Hematopoietic multipotent progenitor cell treated with erythropoietin and hydrocortisone succinate and interleukin-3 and kit ligand, for 6 days (in vitro differentiated cells): ENCODE data around the gene POLR2L.

Source experiments
- DNase-seq: peaks from one replicate; pipeline ENCODE4 v3.0.0-alpha.2; 2015

Gene POLR2L

DNA sequence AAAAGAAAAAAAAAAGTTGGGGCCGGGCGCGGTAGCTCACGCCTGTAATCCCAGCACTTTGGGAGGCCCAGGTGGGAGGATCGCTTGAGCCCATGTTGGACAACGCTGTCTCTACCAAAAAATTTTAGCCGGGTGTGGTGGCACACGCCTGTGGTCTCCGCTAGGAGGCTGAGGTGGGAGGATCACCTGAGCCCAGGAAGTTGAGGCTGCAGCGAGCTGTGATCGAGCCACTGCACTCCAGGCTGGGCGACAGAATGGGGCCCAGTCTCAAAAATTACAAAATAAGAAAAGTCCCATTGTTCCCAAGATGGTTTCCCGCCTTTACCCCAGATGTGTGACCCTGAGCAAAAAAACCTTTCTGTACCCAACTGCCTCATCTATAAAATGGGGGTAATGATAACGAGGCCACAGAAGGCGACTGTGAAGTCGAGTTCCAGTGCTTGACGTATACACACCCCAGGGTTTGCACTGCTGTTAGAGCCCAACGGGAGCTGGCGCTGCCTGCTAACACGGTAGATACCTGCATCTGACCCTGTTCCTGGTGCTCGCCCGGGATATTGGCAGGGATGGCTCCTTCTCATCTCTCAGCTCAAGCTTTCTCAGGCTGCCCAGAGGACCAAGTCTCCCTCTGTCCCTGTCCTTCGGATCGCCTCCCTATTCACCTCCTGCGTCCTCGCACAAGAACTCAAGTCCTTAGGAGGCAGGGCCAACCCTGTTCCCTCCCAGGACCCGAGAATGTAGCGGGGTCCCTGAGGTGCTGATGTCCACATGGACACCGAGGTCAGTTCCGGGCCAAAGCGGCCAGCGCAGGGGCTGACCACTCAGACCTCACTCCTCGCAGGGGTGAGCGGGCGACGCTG is 33.7 kb downstream of the POLR2L start:
- DNase-seq, result peak; percentile 68

DNA sequence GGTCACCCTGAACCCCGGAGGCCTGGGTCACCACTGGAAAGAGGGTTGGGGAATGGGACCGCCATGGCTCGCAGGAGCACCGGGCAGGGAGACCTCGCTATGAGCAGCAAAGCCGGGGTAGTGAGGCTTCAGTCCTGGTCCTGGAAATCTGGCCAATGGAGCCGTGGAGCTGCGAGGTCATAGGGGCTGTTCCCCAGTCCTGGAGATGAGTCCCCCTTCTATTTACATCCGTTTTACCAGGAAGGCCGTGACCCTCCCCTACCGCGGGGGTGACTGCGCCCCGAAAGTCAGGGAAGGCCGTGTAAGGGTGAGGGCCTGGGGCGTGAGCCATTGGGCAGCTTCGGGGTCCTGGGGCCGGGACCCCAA is 37.7 kb downstream of the POLR2L start:
- DNase-seq, result no peak

DNA sequence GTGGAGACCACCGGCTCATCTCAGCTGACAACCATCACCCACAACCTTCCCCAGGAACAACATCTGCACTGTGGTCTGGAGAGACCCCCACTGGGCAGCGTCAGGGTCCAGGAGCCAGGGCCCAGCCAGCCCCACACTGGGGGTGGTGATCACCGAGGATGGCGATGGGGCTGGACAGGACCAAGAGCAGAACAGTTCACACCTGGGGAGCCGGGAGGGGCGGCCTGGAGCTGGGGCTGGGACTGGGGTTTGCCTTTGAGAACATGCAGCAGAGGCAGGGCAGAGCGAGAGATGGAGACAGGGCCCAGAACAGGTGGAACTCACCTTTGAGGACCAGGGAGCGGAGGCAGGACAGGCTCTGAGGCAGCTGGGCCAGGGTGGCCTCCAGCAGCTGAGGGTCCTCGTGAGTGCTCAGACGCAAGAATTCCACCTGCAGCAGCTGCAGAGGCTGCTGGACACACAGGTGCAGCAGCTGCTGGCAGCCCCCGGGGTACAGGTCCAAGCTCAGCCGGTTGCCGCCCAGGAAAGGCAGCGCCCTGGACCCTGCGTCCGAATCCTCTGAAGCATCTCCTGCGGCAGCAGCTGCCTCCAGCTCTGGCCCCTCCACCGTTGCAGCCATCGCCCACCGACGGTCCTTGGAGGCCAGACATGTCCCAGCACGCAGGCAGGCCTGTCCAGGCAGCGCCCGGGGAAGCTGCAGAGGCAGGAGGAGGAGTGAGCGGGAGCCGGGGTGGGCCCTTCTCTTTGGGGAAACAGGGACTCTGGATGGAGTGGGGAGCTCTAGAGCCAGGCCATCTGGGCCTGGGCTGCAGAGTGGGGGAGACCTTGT is 38.3 kb downstream of the POLR2L start:
- peak; percentile 35 for DNase-seq

DNA sequence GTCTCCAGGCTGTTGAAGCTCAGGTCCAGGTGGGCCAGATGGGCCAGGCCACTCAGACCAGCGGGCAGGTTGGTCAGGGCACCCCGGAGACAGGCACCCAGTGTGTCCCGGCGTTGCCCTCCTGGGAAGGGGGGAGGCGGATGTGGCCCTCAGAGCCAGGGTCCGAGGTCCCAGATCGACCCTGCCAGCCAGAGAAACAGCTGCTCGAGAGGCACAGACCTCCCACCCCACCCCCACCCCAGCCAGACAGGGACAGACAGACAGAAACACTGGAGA is 38.9 kb downstream of the POLR2L start:
- no peak for DNase-seq

DNA sequence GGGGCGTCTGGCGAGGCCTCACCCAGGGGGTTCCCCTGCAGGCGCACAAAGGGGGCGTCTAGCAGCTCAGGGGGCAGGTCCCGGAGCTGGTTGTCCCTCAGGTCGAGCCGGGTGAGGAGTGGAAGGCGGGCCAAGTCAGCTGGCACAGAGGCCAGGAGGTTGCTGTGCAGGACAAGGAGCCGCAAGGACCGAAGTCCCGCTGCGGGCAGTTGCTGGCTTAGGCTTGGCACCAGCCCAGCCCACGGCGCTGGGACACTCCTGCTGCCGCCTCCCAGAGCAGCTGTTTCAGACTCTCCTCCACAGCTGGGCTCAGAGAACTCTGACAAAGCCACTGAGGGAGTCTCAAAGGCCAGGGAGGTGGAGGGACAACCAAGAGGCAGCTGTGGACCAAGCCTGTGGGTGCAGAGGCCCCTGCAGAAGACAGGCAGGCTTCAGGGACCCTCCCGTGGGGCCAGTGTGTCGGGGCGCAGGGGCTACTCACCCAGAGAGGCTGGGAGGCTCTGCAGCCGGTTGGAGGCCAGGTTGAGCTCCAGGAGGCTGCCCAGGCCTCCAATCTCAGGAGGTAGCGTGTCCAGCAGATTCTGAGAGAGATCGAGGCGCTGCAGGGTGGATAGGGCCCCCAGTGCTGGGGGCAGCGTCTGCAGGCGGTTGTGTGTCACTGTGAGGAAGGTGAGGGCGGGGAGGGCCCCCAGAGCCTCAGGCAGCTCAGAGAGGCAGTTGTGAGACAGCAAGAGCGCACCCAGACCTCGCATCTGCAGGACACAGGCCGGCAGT is 39.4 kb downstream of the POLR2L start:
- no peak for DNase-seq

DNA sequence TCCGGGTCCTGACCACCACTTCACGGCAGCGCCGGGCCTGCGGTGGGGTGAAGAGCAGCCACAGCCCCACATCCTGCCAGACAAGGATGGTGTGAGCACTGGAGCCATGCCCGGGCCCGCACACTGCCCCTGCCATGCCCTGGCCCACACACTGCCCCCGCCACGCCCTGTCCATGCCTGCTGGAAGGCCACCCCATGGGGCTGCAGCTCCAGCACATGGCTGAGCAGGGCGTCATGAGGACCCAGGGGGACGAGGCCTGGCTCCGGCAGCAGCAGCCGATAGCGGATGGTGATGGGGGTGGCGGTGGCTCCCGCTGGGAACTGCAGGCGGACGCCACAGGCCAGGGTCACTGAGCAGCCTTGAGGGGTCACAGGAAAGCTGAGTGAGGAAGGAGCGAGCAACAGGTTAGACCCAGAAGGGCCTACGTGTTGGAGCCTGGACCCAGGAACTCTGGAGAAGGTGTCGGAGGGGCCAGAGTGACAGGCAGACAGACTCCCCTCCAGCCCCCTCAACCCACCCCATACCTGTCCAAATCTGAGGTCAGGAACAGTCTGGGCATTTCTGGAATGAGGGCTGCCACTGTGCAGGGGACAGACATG is 40.2 kb downstream of the POLR2L start:
- no peak for DNase-seq

DNA sequence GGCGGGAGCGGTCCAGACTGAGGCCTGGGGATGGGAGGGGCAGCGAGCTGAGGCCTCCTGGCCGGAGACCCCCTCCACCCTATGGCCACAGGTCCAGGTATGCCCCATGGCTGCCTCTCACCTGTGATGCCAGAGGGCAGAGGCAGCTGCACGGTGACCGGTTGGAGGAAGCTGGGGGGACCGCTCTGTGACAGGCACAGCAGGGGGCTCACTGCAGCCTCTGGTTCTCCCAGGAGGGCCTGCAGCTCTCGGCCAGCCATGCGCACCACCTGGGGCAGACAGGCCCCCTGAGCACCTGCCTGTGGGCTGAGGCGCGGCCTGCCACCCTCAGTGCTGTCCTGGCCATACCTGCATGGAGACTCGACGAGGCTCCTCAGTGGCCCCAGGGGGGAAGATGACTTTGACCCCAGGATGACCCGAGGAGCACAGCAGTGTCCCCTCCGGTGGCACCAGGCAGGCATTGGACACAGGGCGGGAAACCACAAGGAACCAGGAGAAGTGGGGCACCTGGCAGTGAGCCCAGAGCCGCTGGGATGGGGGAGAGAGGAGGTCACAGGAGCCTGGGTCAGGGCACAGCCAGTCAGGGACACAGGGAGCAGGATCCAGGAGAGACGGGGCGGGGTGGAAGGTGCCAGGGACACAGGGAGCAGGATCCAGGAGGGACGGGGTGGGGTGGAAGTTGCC is 41.1 kb downstream of the POLR2L start:
- no peak for DNase-seq

DNA sequence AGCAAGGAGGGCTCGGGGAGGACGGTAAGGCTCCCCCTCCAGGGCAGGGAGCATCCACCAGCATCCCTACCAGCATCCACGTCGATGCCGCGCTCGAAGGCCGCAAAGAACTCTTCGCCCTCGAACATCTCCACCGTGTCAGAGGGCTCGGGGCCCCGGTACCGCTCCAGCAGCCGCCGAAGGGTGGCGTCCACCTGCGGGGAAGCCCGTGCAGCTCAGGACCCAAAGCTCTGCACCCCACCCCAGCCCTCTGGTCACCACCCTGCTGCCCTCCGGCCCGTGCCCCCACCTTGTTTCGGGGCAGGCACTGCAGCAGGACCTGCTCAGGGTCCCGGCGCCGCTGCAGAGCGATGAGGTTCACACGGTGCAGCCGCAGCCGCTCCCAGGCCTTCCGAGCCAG is 41.9 kb downstream of the POLR2L start:
- DNase-seq, result no peak

DNA sequence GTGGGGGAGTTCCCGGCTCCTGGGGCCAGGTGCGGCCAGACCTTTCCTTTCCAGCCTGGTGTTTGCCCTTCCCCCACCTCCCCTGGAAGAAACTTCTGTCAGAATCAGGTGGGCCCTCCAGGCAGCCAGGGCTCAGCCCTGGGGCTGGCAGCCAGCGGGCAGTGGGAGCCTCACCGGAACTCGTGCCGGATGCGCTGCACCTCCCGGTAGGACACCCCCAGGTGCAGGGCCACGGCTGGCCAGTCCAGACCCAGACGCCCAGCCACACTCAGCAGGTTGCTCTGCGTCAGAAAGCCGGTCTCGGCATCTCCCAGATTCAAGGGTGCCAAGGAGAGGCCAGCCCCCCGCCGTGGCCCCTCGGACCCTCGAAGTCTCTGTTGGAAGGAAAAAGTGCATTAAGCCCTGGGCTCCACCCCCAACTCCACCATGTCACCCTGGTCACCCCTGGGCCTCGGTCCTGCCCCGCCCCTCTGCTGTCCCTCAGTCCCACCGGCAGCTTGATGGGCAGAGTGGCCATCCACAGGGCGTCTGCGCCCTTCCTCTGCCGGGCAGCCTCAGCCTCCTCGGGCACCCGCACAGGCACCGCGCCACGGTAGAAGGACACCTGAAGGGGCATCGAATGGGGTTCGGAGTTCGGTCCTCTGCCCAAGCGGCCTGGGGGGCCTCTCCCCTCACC is 42.5 kb downstream of the POLR2L start:
- DNase-seq, result no peak

DNA sequence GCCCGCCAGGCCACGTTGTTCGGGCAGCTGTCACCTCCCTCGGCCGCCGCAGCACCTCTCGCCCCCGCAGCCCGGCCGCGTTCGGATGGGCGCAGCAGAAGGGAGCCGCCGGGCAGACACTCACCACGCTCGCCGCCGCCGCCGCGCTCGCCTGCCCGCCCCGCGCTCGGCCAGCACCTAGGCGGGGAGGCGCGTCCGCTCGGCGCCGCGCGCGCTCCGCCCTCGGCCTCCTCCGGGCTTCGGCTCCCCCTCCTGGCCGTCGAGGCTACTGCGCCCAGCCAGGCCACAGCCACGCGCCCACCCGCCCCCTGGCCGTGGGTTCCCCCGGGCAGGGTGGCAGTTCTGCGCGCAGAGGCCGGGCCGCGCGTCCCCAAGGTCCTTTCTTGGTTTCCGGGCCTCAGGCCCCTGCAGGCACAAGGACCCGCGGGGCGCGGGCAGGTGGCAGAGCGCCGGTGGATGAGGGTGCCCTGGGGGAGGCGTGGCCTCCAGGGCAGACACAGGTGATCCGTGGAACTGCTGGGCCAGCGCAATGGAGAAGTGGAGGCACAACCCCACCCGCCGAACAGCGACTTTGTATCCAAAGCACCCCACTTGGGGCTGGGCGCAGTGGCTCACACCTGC is 44.1 kb downstream of the POLR2L start, which contains the start of gene SLC25A22:
Gene SLC25A22, minus strand, starts transcription at position 189 of the 621 bp plus-strand sequence. CDS start 3,275 bp downstream, outside the sequence.
- peak; percentile 88 for DNase-seq

DNA sequence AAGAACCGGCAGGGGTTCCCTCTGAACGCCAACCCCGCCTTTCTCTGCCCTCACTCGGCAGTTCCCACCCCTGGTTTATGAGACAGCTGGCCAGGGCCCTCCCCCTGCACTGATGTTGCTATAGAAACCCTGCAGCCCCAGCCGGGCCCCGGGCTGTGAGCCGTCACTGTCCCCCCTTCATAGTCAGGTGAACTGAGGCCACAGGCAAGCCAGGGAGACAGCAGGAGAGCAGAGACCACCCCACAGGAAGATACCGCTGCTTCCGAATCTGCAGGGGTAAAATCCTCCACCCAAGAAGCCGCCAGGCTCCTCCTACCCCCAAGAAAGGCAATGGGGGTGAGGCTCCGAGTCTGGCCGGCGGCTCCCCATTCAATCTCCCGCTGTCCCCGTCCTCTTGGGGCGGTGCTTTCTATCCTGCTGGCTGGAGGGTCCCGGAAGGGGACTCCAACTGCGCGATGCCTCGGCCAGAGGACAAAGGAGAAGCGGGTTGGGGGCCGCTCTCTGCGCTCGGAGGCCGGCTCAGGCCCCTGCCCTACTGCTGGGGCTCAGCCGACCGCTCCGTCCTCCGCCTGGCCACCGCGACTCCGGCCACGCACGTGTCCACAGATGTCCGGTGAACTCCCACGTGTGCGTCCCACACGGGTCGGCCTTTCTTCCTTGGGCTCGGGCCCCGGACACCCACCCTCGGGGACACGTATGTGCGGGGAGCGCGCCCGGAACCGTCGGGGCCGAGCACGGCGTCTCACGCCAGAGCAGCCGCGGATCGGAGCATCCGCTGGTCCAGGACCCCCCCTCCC is 44.8 kb downstream of the POLR2L start:
- DNase-seq, result peak; percentile 86

DNA sequence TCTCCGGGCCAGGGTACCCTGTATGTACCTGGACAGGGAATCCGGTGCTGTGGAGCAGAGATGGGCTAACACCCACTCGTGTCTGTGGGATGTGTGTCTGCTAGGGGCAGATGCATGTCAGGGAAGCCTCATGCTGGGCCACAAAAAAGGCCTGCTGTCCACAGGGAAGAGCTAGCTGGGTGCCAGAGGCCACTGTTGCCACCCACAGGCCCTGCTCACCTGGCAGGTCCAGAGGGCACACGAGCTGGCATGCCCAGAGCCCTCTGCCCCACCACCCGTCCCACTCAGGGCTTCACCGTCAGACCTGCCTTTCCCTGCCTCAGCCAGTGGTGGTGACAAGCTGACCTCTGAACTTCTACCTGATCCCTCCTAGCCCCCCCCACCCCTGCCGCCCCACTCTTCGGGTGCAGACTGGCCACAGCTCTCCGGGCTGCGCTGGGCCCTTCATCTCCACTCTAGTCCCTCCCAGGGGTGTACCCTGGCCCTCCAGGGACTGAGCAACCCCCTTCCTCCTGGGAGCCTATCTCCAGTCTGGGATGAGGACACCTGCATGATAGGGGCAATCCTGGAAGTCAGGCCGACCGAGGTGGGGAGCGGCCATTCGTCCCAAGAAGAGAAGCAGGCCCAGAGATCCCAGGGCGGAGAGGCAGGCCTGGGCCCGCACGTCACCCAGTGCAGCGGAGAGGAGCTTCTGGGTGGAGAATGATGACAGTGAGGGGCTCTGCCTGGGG is 45.6 kb downstream of the POLR2L start:
- no peak for DNase-seq

DNA sequence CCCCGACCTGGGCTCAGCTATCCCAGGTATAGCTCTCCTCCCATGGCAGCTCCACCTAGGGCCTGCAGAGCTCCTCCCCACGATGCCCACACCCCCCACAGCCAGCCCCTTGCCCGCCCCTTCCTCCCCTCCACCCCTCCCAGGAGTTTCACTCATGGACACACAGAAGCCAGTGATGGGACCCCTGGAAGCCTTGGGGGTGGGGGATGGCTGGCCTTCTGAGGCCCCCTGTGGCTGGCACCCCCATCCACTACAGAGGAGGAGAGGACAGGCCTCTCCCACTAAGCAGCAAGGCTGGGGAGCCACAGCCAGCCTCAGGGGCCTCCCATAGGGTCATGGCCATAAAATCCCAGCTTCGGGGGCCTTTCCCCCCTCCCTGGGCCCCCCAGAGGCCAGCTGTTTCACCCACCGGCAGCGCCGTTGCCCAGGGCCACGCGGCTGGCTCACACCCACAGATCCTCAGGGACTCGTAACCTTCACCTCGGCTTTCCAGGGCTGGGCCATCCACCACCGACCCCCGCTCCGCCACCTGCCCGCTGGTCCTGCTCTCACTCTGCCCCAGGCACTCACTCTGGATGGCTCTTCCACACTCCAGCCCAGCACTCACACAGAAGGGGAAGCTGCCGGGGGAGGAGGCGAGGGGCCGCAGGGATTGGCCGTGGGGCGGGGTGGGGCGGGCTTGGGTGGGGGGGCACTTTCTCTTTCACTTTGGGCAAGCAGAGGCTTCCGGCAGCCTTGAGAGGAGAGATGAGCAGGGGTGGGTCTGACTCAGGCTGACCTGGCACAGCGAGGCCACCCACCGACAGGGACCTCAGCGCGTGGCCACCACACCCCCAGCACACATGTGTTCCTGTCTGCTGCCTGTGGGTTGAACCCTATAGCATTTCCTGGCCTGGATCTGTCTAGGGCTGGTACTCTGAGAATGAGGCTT is 46.4 kb downstream of the POLR2L start:
- DNase-seq, result peak; percentile 92

DNA sequence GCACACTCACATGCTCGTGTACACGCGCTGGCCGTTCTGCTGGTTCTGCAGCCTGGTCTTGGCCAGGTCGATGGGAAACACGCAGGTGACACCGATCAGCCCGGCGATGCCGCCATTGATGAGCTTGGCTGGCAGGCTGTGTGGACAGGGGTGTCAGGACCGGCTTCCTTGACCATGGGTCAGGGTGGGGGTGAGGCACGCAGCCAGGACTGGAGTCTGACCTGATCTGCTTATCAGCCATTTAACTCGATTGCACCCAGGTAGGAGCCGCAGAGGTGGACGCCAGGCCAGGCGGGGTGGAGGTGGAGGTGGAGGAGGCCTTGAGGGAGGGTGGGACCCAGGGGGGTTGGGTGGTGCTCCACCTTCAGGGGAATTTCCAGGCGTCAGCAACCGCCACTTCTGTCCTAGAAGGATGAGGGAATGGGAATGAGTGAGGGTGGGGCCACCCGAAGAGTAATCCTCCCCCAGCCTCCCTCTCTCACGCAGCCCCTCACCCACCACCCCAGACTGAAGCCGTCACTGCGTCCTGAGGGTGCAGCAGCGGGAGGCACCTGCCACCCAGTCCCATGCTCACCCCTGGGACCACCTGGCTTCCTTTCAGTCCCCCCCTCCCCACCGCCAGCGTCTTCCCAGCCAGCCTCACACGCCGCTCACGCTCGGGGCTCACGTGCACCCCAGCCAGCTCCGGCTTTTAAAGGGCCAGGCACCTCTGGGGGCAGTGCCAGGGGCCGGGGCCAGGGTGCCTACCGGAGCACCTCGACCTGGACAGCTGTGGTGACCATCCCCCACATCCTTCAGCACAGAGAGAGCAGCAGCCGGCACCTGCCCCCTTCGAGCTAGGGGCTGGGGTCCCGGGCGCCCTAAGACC is 47.3 kb downstream of the POLR2L start:
- DNase-seq, result no peak

DNA sequence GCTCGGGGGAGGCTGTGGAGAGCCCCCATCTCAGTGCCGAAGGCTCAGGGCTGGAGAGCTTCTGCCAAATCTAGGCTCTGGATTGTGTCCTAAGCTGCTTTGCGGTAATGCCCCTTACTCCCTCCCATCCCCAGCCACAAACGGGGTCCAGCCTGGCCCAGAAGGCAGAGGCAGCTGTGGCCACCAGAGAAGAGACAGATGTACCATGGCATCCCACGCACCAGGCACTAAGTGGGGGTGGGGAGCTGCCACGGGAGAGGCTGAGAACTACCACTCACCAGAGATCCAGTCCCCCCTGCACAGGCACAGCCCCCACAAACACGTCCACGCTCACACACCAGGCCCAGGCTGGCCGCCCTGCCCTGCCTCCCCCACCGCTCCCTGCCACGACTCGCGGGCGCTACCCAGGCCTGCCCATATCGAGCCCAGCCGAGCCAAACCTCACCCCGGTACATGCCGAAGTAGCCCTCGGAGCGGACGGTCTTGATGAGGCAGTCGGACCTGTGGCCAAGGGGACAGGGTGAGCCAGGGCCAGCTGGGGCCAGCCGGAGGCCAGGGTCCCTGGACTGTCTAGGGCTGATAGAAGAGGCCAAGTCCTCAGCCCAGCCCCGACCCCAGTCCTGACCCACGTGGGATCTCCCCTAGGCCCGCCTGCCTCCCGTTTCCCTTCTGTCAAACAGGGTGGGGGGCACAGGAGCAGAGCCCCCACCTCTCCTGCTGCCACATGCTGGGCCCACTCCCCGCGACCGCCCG is 48.1 kb downstream of the POLR2L start:
- DNase-seq, result no peak

DNA sequence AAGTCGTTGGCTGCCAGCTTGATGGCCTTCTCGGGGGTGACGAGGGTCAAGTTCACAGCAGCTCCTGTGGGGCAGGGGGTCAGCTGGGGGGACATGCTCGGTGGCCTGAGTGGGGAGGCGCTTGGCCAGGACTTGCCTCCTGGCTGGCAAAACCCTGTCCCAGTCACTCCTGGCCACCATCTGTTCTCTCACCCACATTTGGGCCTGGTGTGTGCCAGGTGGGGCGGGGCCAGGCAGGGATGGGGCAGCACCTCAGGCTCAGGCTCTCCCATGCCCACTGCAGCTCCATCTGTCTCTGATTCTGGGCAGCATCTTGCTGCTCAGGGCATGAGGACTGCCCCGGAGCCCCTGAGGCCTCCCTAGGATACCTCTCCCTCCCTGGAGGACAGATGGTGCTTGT is 48.8 kb downstream of the POLR2L start:
- DNase-seq, result no peak

DNA sequence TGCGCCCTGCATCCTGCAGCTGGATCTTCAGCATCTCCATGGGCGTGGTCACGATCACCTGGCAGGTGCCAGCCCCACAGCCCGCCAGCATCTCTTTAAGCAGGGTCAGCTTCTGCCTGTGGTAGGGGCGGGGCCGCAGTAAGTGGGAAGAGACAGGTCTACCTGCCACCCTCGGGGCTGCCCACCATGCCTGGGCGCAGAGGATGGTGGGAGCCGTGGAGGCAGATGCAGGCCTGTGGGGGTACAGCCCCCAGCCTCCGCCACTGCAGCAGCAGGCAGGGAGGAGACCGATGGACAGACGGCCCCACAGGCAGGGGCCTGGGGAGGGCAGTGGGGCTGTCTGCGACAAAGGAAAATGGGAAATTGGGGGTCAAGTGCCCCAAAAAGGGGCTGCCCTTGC is 49.5 kb downstream of the POLR2L start:
- no peak for DNase-seq
